ENCODE results near the gene TRMT44. TPM values are rescaled to one million over a fixed set of nuclear protein-coding genes. Genes with fewer than 3 reads are reported as not detected.
"Not testable (repeated sequence)": the region's sequence is repeated elsewhere in the genome, so short reads cannot be mapped to it uniquely, and the experiment has no call there.

TRMT44 gene
- total and polyA plus RNA-seq, 2 donors (not counting 1 experiment from before 2014, with no cell fraction given) = 13.3 to 37.4 TPM

- no peak overlapping the region for H3K4me3 ChIP-seq (ENCODE audit: control extremely low read depth in 1 of 5, extremely low read depth in 1 of 5, insufficient read depth in 1 of 5, low read depth in 2 of 5, low read length in 4 of 5)
- ChIA-PET POLR2A (no interaction called here), CTCF (interaction anchor here (1.5 kb wide), 1 partner anchor 243 kb away, joined by 5 read pairs; no protein-coding TSS in a partner anchor)
- H3K27ac ChIP-seq (ENCODE audit: low read length in 2 of 2) = no peak overlapping the region
- H3K4me1 Mint-ChIP-seq = peaks cover 6% of the 10 kb centered on the region
- H3K27me3 ChIP-seq (replicated peaks in 1 of 4; ENCODE audit: control extremely low read depth in 1 of 4, control insufficient read depth in 3 of 4, insufficient read depth in 4 of 4, low read length in 3 of 4) = no peaks in the 10 kb centered on the region
- ATAC-seq (ENCODE audit: low read depth) (no peak), DNase-seq (no peak)
- 82% methylated on average over 11 of the region's 12 CpGs for WGBS (ENCODE audit: insufficient coverage)
- no peaks in the 10 kb centered on the region for H3K4me1 ChIP-seq (ENCODE audit: control insufficient read depth in 2 of 2, insufficient read depth in 2 of 2, low read length in 2 of 2)
- intact Hi-C loops (cut with micrococcal nuclease) = no loop called here
- no peaks in the 10 kb centered on the region for H3K27me3 Mint-ChIP-seq
- H2AFZ ChIP-seq (ENCODE audit: insufficient read depth, low read depth, low read length, poor library complexity, severe bottlenecking) = no peak overlapping the region
- no peak overlapping the region for H3K4me3 Mint-ChIP-seq
- no peak overlapping the region for H3K4me2 ChIP-seq (replicated peaks; ENCODE audit: low read depth, low read length, poor library complexity, severe bottlenecking)
- H3K79me2 ChIP-seq (ENCODE audit: control insufficient read depth, insufficient read depth, low read length) = peaks cover 7% of the 10 kb centered on the region
- no peak overlapping the region for H3K9ac ChIP-seq (ENCODE audit: low read length)
- peaks cover 0 to 20% of the 10 kb centered on the region in 2 experiments for H3K36me3 ChIP-seq (replicated peaks in 1 of 2; ENCODE audit: control extremely low read depth in 1 of 2, control insufficient read depth in 1 of 2, extremely low read depth in 1 of 2, insufficient read depth in 2 of 2, low read length in 1 of 2)
- TF ChIP-seq EZH2 (IDR thresholded peaks at IDR 0.05; ENCODE audit: borderline replicate concordance, insufficient read depth, low read depth, low read length, poor library complexity, severe bottlenecking) = no peak
- H4K20me1 ChIP-seq (ENCODE audit: control insufficient read depth, insufficient read depth, low read length, poor library complexity, severe bottlenecking) = no peaks in the 10 kb centered on the region
- no peaks in the 10 kb centered on the region for H3K9me3 Mint-ChIP-seq (ENCODE audit: insufficient read depth)
- no peaks in the 10 kb centered on the region for H3K9me3 ChIP-seq (ENCODE audit: control extremely low read depth in 1 of 3, control insufficient read depth in 2 of 3, insufficient read depth in 1 of 3, low read length in 2 of 3)
- no peak overlapping the region for H3K27ac Mint-ChIP-seq
Measured at GRCh38 chr4:8419222-8420041, 21.1 kb upstream of the TRMT44 start.

- H3K36me3 ChIP-seq (replicated peaks in 1 of 2; ENCODE audit: control extremely low read depth in 1 of 2, control insufficient read depth in 1 of 2, extremely low read depth in 1 of 2, insufficient read depth in 2 of 2, low read length in 1 of 2) = peaks cover 0 to 13% of the 10 kb centered on the region in 2 experiments
- H2AFZ ChIP-seq (ENCODE audit: insufficient read depth, low read depth, low read length, poor library complexity, severe bottlenecking); H3K9me3 Mint-ChIP-seq (ENCODE audit: insufficient read depth); H3K79me2 ChIP-seq (ENCODE audit: control insufficient read depth, insufficient read depth, low read length); H3K4me1 Mint-ChIP-seq; H4K20me1 ChIP-seq (ENCODE audit: control insufficient read depth, insufficient read depth, low read length, poor library complexity, severe bottlenecking); H3K4me3 ChIP-seq (ENCODE audit: control extremely low read depth in 1 of 5, extremely low read depth in 1 of 5, insufficient read depth in 1 of 5, low read depth in 2 of 5, low read length in 4 of 5); H3K4me1 ChIP-seq (ENCODE audit: control insufficient read depth in 2 of 2, insufficient read depth in 2 of 2, low read length in 2 of 2); H3K4me3 Mint-ChIP-seq; POLR2A ChIA-PET; H3K9me3 ChIP-seq (ENCODE audit: control extremely low read depth in 1 of 3, control insufficient read depth in 2 of 3, insufficient read depth in 1 of 3, low read length in 2 of 3); H3K27me3 ChIP-seq (replicated peaks in 1 of 4; ENCODE audit: control extremely low read depth in 1 of 4, control insufficient read depth in 3 of 4, insufficient read depth in 4 of 4, low read length in 3 of 4); H3K9ac ChIP-seq (ENCODE audit: low read length); DNase-seq; H3K4me2 ChIP-seq (replicated peaks; ENCODE audit: low read depth, low read length, poor library complexity, severe bottlenecking); H3K27me3 Mint-ChIP-seq; H3K27ac Mint-ChIP-seq; ATAC-seq (ENCODE audit: low read depth); intact Hi-C loops (cut with micrococcal nuclease); H3K27ac ChIP-seq (ENCODE audit: low read length in 2 of 2): not testable (repeated sequence)
- CTCF ChIA-PET = interaction anchor here (1.5 kb wide), 1 partner anchor 243 kb away, joined by 5 read pairs; no protein-coding TSS in a partner anchor
Measured at GRCh38 chr4:8420151-8420550, 20.4 kb upstream of the TRMT44 start.
